Type B pancreatic cell (in vitro differentiated cells): ENCODE data around the gene GLIS2. TPM values are rescaled to one million over a fixed set of nuclear protein-coding genes. Genes with fewer than 3 reads are reported as not detected.
A peak's percentile ranks its signal among the peaks of the same experiment; 100 is the strongest.

Experiments used
- DNase-seq: peaks from one replicate; pipeline ENCODE4 v3.0.0; 2021; ENCODE audit warnings: mixed read lengths; ENCODE audit not compliant: unreplicated experiment; ENCODE audit errors: extremely low spot score
- H3K27ac Mint-ChIP-seq: 2 replicates; pipeline ENCODE4 v1.8.0; 2021; ENCODE audit warnings: mild to moderate bottlenecking, mixed read lengths
- H3K27me3 Mint-ChIP-seq: 2 replicates; pipeline ENCODE4 v1.8.0; 2021; ENCODE audit warnings: mixed read lengths
- H3K36me3 Mint-ChIP-seq: 2 replicates; pipeline ENCODE4 v1.8.0; 2021; ENCODE audit warnings: mixed read lengths
- H3K4me1 Mint-ChIP-seq: one replicate; pipeline ENCODE4 v1.8.0; 2021; ENCODE audit warnings: mixed read lengths; ENCODE audit not compliant: unreplicated experiment
- H3K4me3 Mint-ChIP-seq: 2 replicates; pipeline ENCODE4 v1.8.0; 2021; ENCODE audit warnings: mild to moderate bottlenecking, mixed read lengths
- H3K9me3 Mint-ChIP-seq: 2 replicates; pipeline ENCODE4 v1.8.0; 2021; ENCODE audit warnings: mixed read lengths
- CTCF ChIP-seq: fragments of 200-600 bp; sonication (generic); conservative IDR thresholded peaks from 2 replicates; pipeline ENCODE4 v1.5.0; 2021; ENCODE audit warnings: antibody characterized with exemption, mild to moderate bottlenecking
- total RNA-seq: library from RNA; stranded (reverse); gene quantifications from 2 replicates; pipeline ENCODE4 v1.2.1, GENCODE V29; 2021; ENCODE audit warnings: low replicate concordance

Gene GLIS2
- total RNA-seq, 1 donor from 2014 or later = 23.0 TPM

- no peak overlapping the region for H3K27ac Mint-ChIP-seq
- no peaks in the 10 kb centered on the region for H3K27me3 Mint-ChIP-seq
- no peaks in the 10 kb centered on the region for H3K9me3 Mint-ChIP-seq
- peaks cover 24% of the 10 kb centered on the region for H3K4me1 Mint-ChIP-seq
- DNase-seq = no peak
- TF ChIP-seq CTCF = no peak
- H3K36me3 Mint-ChIP-seq = no peaks in the 10 kb centered on the region
- H3K4me3 Mint-ChIP-seq = peak overlapping the region; percentile 66
Observed at GRCh38 chr16:4376126-4376892, 60.4 kb downstream of the GLIS2 start.

GRCh38 chr16:4376893-4377572 lies 61.2 kb downstream of the GLIS2 start:
- H3K27me3 Mint-ChIP-seq = no peaks in the 10 kb centered on the region
- TF ChIP-seq CTCF = no peak
- H3K36me3 Mint-ChIP-seq = no peaks in the 10 kb centered on the region
- no peak for DNase-seq
- peak overlapping the region; percentile 66 for H3K4me3 Mint-ChIP-seq
- H3K9me3 Mint-ChIP-seq = no peaks in the 10 kb centered on the region
- peaks cover 24% of the 10 kb centered on the region for H3K4me1 Mint-ChIP-seq
- H3K27ac Mint-ChIP-seq = peak overlapping the region; percentile 85

GRCh38 chr16:4377573-4378154 lies 61.8 kb downstream of the GLIS2 start:
- peak; percentile 43 for TF ChIP-seq CTCF
- Mint-ChIP-seq H3K27me3 (no peaks in the 10 kb centered on the region), H3K27ac (peak overlapping the region; percentile 85), H3K4me1 (peaks cover 24% of the 10 kb centered on the region), H3K36me3 (no peaks in the 10 kb centered on the region), H3K4me3 (peak overlapping the region; percentile 54), H3K9me3 (no peaks in the 10 kb centered on the region)
- no peak for DNase-seq

GRCh38 chr16:4378161-4378666 lies 62.3 kb downstream of the GLIS2 start:
- Mint-ChIP-seq H3K27me3 (no peaks in the 10 kb centered on the region), H3K27ac (peak overlapping the region; percentile 85), H3K36me3 (no peaks in the 10 kb centered on the region), H3K4me3 (peak overlapping the region; percentile 54), H3K9me3 (no peaks in the 10 kb centered on the region), H3K4me1 (peaks cover 26% of the 10 kb centered on the region)
- DNase-seq = no peak
- no peak for TF ChIP-seq CTCF

- H3K36me3 Mint-ChIP-seq = no peaks in the 10 kb centered on the region
Observed at GRCh38 chr16:4378999-4379690, 63.3 kb downstream of the GLIS2 start.

More at GRCh38 chr16:4378999-4379690, 63.3 kb downstream of the GLIS2 start:
- Mint-ChIP-seq H3K27ac (no peak overlapping the region), H3K27me3 (no peaks in the 10 kb centered on the region), H3K9me3 (no peaks in the 10 kb centered on the region), H3K4me3 (no peak overlapping the region), H3K4me1 (peaks cover 28% of the 10 kb centered on the region)
- no peak for TF ChIP-seq CTCF
- no peak for DNase-seq
